NCI-H128 (cell line): ENCODE data around the gene OSBPL8.
"Not testable (repeated sequence)": the region's sequence is repeated elsewhere in the genome, so short reads cannot be mapped to it uniquely, and the experiment has no call there.

Experiments
- DNase-seq: peaks from one replicate; lab custom pipeline; 2025; ENCODE audit not compliant: unreplicated experiment; lab: John Stamatoyannopoulos, UW

Gene OSBPL8

GRCh38 chr12:76529226-76529918, 30.2 kb downstream of the OSBPL8 start:
- DNase-seq = no peak

GRCh38 chr12:76523408-76523807, 36.2 kb downstream of the OSBPL8 start:
- DNase-seq = no peak

GRCh38 chr12:76520348-76520747, 39.2 kb downstream of the OSBPL8 start:
- no peak for DNase-seq

- no peak for DNase-seq
Measured at GRCh38 chr12:76519538-76519937, 40.0 kb downstream of the OSBPL8 start.

GRCh38 chr12:76518699-76519098, 40.9 kb downstream of the OSBPL8 start:
- no peak for DNase-seq

- DNase-seq = no peak
Measured at GRCh38 chr12:76515271-76515670, 44.3 kb downstream of the OSBPL8 start.

- DNase-seq = not testable (repeated sequence)
Measured at GRCh38 chr12:76511116-76511716, 48.4 kb downstream of the OSBPL8 start.

- DNase-seq = no peak
Measured at GRCh38 chr12:76508128-76508980, 51.2 kb downstream of the OSBPL8 start.

- DNase-seq = no peak
Measured at GRCh38 chr12:76506149-76506548, 53.4 kb downstream of the OSBPL8 start.

- no peak for DNase-seq
Measured at GRCh38 chr12:76505050-76505449, 54.5 kb downstream of the OSBPL8 start.

- DNase-seq = no peak
Measured at GRCh38 chr12:76504606-76505005, 55.0 kb downstream of the OSBPL8 start.

- no peak for DNase-seq
Measured at GRCh38 chr12:76503957-76504356, 55.6 kb downstream of the OSBPL8 start.

GRCh38 chr12:76501390-76501789, 58.2 kb downstream of the OSBPL8 start:
- no peak for DNase-seq

- not testable (repeated sequence) for DNase-seq
Measured at GRCh38 chr12:76499136-76499535, 60.4 kb downstream of the OSBPL8 start.

- DNase-seq = no peak
Measured at GRCh38 chr12:76495556-76495955, 64.0 kb downstream of the OSBPL8 start.

- DNase-seq = no peak
Measured at GRCh38 chr12:76491292-76491691, 68.3 kb downstream of the OSBPL8 start.

- no peak for DNase-seq
Measured at GRCh38 chr12:76490763-76491162, 68.8 kb downstream of the OSBPL8 start.

- no peak for DNase-seq
Measured at GRCh38 chr12:76489737-76490136, 69.8 kb downstream of the OSBPL8 start.

- DNase-seq = no peak
Measured at GRCh38 chr12:76486011-76486410, 73.6 kb downstream of the OSBPL8 start.

GRCh38 chr12:76480796-76481195, 78.8 kb downstream of the OSBPL8 start:
- DNase-seq = no peak

- DNase-seq = no peak
Measured at GRCh38 chr12:76478045-76478444, 81.5 kb downstream of the OSBPL8 start.

- DNase-seq = not testable (repeated sequence)
Measured at GRCh38 chr12:76472862-76473261, 86.7 kb downstream of the OSBPL8 start.
